OCI-LY1 (cell line): ENCODE data around the gene NRG2.

ENCODE experiments used
- EZH2 ChIP-seq: fragments of 200-600 bp; sonication (generic), shearing (Covaris generic); IDR thresholded peaks from 2 replicates; pipeline ENCODE4 v1.8.0; 2017; ENCODE audit warnings: borderline replicate concordance, mixed run types, mild to moderate bottlenecking, antibody characterized with exemption, low read length, moderate library complexity, mixed read lengths
- TF ChIP-seq, protein P1 (sequence below): fragments of 200-600 bp; sonication (generic), shearing (Covaris generic); IDR thresholded peaks from 2 replicates; pipeline ENCODE4 v1.5.1; 2017; ENCODE audit warnings: mild to moderate bottlenecking, antibody characterized with exemption, low read length, moderate library complexity, mixed read lengths

DNA sequence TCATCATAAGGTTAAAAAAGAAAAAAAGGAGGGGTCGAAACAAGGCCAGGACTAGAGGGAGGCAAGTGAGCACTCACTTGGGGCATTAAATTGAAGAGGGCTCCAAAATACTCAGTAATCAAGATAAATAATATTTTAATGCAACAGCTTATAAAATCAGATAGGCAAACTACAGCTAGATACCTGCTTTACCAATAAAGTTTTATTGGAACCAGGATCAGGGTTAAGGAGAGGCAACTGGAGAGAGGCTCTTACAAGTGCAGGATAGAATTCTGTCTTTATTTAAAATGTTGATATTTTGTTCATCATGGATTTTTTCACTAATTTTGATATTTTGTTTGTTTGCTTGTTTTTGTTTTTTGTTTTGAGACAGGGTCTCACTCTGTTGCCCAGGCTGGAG lies 40.6 kb upstream of the NRG2 start:
- no peak for TF ChIP-seq EZH2
- TF ChIP-seq, protein P1, sequence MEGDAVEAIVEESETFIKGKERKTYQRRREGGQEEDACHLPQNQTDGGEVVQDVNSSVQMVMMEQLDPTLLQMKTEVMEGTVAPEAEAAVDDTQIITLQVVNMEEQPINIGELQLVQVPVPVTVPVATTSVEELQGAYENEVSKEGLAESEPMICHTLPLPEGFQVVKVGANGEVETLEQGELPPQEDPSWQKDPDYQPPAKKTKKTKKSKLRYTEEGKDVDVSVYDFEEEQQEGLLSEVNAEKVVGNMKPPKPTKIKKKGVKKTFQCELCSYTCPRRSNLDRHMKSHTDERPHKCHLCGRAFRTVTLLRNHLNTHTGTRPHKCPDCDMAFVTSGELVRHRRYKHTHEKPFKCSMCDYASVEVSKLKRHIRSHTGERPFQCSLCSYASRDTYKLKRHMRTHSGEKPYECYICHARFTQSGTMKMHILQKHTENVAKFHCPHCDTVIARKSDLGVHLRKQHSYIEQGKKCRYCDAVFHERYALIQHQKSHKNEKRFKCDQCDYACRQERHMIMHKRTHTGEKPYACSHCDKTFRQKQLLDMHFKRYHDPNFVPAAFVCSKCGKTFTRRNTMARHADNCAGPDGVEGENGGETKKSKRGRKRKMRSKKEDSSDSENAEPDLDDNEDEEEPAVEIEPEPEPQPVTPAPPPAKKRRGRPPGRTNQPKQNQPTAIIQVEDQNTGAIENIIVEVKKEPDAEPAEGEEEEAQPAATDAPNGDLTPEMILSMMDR: no peak
